ENCODE data around the gene DCDC1.

DCDC1 gene

DNA sequence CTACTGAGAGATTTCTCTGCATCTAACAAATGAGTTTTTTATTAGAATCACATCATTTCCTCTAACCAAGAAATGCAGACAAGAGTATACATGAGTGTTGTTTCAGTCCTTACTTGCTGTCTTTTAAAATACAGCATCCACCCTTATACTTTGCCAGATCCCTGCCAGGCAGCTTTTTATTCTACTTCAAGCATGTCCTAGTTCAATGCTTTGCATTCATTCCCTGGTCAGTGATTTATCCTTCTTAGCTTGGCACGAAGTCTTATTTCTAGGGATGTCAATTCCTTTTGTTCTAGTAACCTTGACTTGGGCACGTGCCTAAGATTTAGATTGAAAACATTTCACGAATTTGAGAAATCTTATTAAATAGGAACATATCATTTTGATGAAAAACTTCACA, 476.2 kb downstream of the DCDC1 start:
- DNase-seq, result no peak

DNA sequence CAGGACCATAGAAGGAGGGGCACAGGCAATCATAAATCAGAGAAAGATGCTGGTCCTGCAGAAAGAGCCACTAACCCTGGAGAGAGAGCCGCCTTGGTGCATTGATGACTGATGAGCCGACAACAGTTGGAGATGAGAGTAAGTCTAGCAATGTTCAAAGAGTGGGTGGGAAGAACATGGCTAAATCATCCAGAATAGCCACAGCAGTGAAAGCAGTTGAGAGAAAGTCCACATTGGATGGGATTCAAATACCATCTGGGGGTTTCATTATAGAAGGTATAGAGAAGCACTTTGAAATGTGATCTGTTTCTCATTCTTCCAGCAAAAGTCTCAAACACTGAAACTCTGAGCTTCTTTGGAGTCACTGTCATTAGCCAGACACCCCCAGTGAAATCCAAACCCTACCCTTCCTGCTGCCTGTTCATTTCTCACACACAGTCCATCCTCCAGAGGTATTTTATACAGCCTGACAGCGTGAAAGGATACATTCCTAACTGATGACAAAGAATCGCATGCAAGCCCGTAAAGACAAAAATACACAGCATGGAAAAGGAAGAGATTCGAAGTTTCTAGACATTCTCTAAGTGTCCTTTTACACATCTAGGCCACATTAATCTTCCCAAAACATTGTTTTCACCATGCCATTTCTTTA, 480.3 kb downstream of the DCDC1 start:
- no peak for DNase-seq

GRCh38 chr11:30879322-30880005, 490.1 kb downstream of the DCDC1 start:
- peak; percentile 89 for DNase-seq

- DNase-seq, result no peak
These were observed 491.1 kb downstream of the DCDC1 start for GRCh38 chr11:30878400-30878799.

DNA sequence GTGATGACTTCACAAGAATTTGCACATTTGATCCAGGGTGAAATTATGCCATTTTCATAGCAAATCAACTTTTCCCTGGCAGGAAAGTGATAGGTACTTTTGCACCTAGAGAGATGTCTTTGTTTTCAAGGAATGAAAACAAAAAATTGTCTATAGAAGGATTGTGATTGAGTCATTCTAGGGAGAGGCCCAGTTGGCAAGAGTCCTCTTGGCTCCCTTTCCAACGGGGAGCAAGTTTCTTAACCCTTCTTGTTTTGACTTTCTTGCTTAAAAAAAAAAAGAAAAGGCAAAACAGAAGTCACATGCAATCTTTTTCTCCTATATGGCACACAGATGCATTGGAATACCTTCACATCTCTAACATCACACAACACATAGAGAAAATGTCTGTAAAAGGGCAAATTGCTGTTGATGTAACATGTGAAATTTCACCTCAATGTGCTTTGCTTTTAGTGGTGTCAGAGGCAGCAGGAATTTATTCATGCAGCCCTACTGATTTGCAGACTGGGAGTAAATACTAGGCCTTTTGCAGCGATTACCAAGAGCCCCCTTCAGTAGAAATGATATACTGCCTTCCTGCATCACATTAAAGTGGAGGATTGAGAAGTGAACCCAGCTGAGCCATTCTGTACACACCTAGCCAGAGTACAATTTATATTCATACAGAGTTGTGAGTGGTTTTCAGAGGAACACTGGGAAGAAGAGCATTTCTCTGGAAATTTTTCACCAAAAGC, 492.7 kb downstream of the DCDC1 start:
- no peak for DNase-seq

DNA sequence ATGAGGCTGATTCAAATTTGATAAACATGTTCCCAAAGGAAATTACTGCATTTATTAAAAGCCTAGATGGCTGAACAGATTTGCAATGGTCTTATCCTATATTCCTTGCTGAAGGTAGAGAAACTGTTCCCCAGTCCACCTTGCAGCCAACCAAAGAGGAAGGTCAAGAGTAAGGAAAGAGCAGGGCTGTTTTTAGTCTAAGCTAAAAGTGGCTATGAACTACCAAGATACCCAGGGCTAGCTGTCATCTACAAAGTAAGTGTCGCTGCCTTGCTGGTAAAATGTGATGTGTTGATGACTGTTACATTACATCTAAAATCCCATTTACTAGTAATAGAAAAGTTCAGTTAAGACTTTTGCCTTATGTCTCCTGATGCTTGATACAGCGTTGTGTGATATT, 493.3 kb downstream of the DCDC1 start:
- no peak for DNase-seq

GRCh38 chr11:30875806-30876205, 493.7 kb downstream of the DCDC1 start:
- DNase-seq, result no peak

- no peak for DNase-seq
These were observed 495.5 kb downstream of the DCDC1 start for GRCh38 chr11:30873924-30874610.

DNA sequence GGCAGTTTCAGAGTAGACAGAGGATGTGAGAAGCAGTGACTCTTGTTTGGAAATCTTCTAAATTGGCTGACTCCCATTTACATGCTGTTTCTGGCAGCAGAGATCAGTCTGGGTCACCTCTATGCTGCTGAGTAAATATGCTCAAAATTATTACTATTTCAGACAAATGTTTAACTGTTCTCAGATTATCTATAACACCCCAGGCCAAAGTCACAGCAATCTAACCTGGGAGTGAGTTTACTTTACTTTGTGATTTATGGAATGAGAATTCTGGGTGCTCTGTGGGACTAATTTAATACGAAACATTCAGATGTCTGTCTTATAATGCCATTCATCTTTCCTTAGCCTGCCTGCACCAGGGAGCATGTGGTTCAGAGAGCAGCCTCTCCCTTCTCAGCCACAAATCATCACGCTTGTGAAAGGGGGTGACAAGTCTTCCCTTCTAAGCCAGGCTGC, 500.9 kb downstream of the DCDC1 start:
- no peak for DNase-seq

- DNase-seq, result no peak
These were observed 506.3 kb downstream of the DCDC1 start for GRCh38 chr11:30863209-30863608.

GRCh38 chr11:30861531-30861930, 508.0 kb downstream of the DCDC1 start:
- no peak for DNase-seq

- DNase-seq, result no peak
These were observed 508.5 kb downstream of the DCDC1 start for GRCh38 chr11:30861064-30861463.

- DNase-seq, result no peak
These were observed 509.4 kb downstream of the DCDC1 start for GRCh38 chr11:30860146-30860545.

DNA sequence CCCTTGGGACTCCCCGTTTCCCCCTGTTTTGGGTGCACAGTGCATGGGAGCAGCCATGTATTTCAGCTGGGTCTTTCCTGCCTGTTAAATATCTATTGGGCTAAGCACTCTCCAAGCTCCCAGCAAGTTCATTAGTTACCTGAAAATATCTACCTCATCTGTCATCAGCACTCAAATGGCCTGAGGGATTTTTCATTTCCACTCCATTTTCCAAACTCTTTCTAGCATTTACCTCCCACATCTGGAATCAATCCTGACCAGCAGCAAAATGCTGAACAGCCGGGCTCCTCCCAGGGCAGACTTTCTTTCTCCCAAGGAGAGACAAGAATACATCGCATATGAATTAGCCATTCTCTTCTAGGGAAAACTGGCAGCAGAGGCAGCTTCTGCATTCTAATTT, 509.9 kb downstream of the DCDC1 start:
- no peak for DNase-seq

- DNase-seq, result no peak
These were observed 514.0 kb downstream of the DCDC1 start for GRCh38 chr11:30855383-30856006.

DNA sequence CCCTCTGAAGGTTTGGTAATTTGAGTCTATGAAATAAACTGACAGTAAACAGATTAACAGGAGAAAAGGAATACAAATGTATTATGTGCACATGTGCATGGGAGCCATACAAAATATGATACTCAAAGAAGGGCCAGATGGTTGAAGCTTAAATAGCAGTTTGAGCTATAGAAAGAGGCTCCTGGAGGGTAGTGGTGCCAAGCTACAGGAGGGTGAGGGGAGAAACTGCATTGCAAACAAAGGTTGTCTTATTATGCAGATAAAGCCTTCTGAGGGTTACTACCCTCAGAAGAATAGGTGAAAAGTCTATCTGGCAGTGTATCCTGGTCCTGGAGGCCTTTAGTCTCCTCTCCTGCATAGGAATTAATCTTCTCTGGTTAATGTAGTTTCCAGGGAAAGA, 516.1 kb downstream of the DCDC1 start:
- no peak for DNase-seq

DNA sequence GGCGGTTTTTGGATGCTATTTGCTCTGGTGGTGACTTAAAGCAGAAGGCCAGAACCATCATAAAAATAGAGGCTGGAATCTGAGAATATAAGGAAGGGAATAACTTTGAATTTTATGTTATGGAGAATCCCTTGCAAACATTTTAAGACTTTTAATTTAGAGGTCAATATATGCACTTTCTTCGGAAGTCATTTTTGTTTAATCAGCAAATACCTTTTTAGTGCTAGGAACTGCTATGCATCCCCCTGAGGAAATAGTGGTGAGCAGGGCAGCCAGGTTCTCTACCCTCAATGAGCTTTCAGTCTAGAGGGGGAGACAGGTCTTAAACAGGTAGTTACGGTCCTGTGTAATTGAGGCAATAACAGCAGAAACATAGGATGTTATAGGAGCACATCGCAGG, 516.9 kb downstream of the DCDC1 start:
- no peak for DNase-seq

DNA sequence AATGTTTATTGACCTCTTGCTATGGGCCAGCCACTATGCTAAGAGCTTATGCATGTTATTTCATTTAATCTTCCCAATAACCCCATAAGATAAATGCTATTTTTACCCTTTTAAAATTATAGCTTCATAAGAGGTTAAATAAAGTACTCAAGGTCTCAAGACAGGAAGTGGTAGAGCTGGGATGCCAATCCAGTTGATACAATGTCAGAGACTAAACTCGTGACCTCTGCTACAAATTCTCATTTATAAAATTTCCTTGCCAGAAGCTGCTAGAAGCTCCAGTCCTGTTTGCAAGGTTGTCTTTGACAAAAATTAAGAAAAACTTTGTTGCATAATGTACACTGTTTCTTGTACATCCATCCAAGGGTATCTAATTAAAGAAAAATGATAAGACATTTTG, 517.4 kb downstream of the DCDC1 start:
- DNase-seq, result no peak

DNA sequence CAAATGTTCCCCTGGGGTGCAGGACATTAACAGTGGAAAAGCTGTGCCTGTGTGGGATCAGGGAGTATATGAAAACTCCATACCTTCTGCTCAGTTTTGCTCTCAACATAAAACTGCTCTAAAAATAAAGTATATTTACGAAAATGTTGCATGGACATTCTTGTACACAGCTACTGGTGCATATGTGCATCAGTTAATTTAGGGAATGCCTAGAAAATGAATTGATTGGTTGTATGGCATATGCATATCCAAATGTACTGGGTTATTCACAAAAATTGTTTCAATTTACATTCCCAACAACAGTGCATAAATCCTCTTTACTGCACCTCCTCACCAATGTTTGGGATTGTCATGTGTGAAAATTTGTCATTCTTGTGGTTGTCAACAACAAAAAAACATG, 532.3 kb downstream of the DCDC1 start:
- DNase-seq, result no peak

- no peak for DNase-seq
These were observed 536.7 kb downstream of the DCDC1 start for GRCh38 chr11:30832831-30833230.

DNA sequence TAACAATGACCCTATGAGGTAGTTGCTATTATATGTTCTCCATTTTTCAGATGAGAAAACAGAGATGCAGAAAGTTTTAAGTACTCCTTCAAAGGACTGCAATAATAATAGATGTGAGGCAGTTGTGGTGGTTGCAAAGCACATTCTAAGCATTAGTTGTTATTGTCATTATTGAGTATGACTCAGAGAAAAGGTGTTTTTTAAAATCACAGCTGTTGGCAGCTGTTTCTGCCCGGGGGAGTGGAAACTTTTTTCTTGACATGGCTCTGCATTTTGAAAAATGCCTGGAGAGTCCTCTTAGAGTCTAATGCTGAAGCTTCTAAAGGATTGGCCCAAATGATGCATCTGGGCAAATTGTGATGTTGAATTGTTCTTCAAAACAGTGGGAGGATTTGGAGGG, 538.9 kb downstream of the DCDC1 start:
- DNase-seq, result no peak

DNA sequence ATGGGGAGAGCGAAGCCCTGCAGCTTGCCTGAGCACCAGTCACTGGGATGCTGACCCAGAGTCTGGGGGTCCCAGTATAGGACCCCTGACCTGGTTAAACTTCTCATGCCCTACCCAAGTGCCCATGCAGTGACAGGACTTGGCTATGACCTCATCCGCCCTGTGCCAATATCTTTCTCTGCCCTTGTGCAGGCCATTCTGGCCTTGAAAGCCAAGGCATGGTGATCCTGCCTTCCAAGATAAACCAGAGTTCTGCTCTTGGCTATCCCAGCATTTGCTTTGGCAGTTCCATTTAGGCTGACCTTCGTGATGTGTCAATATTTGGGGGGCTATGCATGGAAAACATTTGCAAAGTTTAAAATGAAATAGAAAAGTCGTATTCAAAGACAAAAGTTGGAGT, 542.6 kb downstream of the DCDC1 start:
- DNase-seq, result no peak

GRCh38 chr11:30825723-30826122, 543.8 kb downstream of the DCDC1 start:
- DNase-seq, result no peak

All from NCI-H1092 (cell line).